ENCODE data around the gene MMP19.

The MMP19 gene

GRCh38 chr12:55809274-55809673, 33.5 kb downstream of the MMP19 start:
- DNase-seq, result no peak

GRCh38 chr12:55806982-55807381, 35.8 kb downstream of the MMP19 start:
- no peak for DNase-seq

GRCh38 chr12:55797550-55797949, 45.2 kb downstream of the MMP19 start:
- no peak for DNase-seq

GRCh38 chr12:55797068-55797467, 45.7 kb downstream of the MMP19 start:
- DNase-seq, result peak; percentile 16 to 37

- DNase-seq, result no peak
These were observed 46.8 kb downstream of the MMP19 start for GRCh38 chr12:55795950-55796349.

GRCh38 chr12:55789893-55790292, 52.8 kb downstream of the MMP19 start:
- DNase-seq, result no peak

GRCh38 chr12:55789171-55789570, 53.6 kb downstream of the MMP19 start:
- no peak for DNase-seq

GRCh38 chr12:55788546-55788945, 54.2 kb downstream of the MMP19 start:
- DNase-seq, result no peak
